ENCODE results near the gene MLC1. TPM values are rescaled to one million over a fixed set of nuclear protein-coding genes. Genes with fewer than 3 reads are reported as not detected.

The MLC1 gene
- total and polyA plus RNA-seq, 10 of the 15 experiments (the other 5 are each of a cell fraction or from before 2014, with no cell fraction given): 0.03 to 0.15 (median 0.07) TPM; not detected in 7

GRCh38 chr22:50092342-50092741, 7.1 kb upstream of the MLC1 start (continued):
- TF ChIP-seq, protein P1, sequence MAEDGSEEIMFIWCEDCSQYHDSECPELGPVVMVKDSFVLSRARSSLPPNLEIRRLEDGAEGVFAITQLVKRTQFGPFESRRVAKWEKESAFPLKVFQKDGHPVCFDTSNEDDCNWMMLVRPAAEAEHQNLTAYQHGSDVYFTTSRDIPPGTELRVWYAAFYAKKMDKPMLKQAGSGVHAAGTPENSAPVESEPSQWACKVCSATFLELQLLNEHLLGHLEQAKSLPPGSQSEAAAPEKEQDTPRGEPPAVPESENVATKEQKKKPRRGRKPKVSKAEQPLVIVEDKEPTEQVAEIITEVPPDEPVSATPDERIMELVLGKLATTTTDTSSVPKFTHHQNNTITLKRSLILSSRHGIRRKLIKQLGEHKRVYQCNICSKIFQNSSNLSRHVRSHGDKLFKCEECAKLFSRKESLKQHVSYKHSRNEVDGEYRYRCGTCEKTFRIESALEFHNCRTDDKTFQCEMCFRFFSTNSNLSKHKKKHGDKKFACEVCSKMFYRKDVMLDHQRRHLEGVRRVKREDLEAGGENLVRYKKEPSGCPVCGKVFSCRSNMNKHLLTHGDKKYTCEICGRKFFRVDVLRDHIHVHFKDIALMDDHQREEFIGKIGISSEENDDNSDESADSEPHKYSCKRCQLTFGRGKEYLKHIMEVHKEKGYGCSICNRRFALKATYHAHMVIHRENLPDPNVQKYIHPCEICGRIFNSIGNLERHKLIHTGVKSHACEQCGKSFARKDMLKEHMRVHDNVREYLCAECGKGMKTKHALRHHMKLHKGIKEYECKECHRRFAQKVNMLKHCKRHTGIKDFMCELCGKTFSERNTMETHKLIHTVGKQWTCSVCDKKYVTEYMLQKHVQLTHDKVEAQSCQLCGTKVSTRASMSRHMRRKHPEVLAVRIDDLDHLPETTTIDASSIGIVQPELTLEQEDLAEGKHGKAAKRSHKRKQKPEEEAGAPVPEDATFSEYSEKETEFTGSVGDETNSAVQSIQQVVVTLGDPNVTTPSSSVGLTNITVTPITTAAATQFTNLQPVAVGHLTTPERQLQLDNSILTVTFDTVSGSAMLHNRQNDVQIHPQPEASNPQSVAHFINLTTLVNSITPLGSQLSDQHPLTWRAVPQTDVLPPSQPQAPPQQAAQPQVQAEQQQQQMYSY (CRISPR knock-in tag; IDR thresholded peaks at IDR 0.05): no peak
- TF ChIP-seq POLR2AphosphoS2 (IDR thresholded peaks at IDR 0.05; ENCODE audit: low read depth, low read length) (no peak), STAT3 (IDR thresholded peaks at IDR 0.05; ENCODE audit: low read depth, low read length) (no peak), CBX5 (IDR thresholded peaks at IDR 0.05; ENCODE audit: low read depth) (no peak), ZNF24 (IDR thresholded peaks at IDR 0.05) (no peak), IRF5 (IDR thresholded peaks at IDR 0.05; ENCODE audit: borderline replicate concordance) (no peak), CHD2 (IDR thresholded peaks at IDR 0.05; ENCODE audit: borderline replicate concordance, low read depth, low read length) (no peak), E2F8 (IDR thresholded peaks at IDR 0.05; ENCODE audit: low read depth, partially characterized antibody) (no peak), SMARCA5 (IDR thresholded peaks at IDR 0.05) (no peak), ZNF207 (IDR thresholded peaks at IDR 0.05; ENCODE audit: borderline replicate concordance) (no peak), ZNF384 (IDR thresholded peaks at IDR 0.05; ENCODE audit: borderline replicate concordance, low read depth, low read length) (no peak), JUND (IDR thresholded peaks at IDR 0.05; ENCODE audit: low read depth, low read length) (no peak), YY1 (IDR thresholded peaks at IDR 0.05; ENCODE audit: low read depth, low read length) (no peak), FOXK2 (IDR thresholded peaks at IDR 0.05) (no peak)

Measured in GM12878 (cell line).